ENCODE results near the gene KIF26A.

The KIF26A gene

DNA sequence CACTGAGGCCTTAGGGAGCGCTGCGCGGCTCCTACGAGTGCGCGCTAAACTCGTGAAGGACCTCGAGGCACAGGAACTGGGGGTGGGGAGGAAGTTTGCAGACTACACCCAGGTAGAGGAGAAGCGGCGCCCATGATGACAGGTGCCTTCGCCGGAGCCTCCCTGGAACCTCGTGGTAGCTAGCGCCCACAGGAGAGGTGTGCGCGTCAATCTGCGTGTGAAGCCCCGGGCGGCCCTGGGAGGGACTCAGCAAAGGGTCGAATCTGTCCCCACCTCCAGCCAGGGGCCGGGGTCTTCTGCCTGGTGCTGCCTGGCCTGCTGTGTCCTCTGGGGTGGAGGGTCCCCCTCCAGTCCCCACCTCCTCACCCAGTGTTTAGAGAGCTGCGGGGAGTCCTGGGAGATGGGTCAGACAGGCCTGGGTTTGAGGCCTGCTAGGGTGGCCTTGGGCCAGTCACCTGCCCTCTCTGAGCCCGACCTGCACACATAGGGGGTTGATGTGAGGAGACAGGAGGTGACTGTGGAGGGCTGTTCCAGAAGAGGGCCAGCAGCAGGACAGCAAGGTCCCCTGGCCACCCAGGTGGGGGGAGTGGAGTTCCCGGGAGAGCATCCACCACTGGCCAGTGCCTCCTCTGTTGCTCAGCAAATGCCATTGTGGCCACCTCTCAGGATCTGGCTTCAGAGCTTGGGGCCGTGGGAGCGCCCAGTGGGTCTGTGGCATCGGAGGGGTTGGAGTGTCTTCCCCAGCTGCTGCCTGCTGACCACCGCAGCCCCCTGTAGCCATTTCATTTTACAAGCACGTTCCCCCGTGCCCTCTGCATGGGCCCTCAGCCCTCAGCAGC lies 20.2 kb upstream of the KIF26A start:
- no peak overlapping the region for H3K4me3 ChIP-seq (replicated peaks; ENCODE audit: low read depth, low read length)
- TF ChIP-seq, protein P1, sequence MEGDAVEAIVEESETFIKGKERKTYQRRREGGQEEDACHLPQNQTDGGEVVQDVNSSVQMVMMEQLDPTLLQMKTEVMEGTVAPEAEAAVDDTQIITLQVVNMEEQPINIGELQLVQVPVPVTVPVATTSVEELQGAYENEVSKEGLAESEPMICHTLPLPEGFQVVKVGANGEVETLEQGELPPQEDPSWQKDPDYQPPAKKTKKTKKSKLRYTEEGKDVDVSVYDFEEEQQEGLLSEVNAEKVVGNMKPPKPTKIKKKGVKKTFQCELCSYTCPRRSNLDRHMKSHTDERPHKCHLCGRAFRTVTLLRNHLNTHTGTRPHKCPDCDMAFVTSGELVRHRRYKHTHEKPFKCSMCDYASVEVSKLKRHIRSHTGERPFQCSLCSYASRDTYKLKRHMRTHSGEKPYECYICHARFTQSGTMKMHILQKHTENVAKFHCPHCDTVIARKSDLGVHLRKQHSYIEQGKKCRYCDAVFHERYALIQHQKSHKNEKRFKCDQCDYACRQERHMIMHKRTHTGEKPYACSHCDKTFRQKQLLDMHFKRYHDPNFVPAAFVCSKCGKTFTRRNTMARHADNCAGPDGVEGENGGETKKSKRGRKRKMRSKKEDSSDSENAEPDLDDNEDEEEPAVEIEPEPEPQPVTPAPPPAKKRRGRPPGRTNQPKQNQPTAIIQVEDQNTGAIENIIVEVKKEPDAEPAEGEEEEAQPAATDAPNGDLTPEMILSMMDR (IDR thresholded peaks at IDR 0.05; ENCODE audit: low read length, missing control alignments) = no peak
- DNase-seq (ENCODE audit: low read depth) = no peak

- no peak overlapping the region for H3K4me3 ChIP-seq (replicated peaks; ENCODE audit: low read depth, low read length)
- TF ChIP-seq, protein P1 (IDR thresholded peaks at IDR 0.05; ENCODE audit: low read length, missing control alignments) = no peak
- no peak for DNase-seq (ENCODE audit: low read depth)
Measured at GRCh38 chr14:104119119-104119487, 19.3 kb upstream of the KIF26A start.

GRCh38 chr14:104119488-104120251 lies 18.7 kb upstream of the KIF26A start:
- TF ChIP-seq, protein P1 (IDR thresholded peaks at IDR 0.05; ENCODE audit: low read length, missing control alignments) = no peak
- DNase-seq (ENCODE audit: low read depth) = no peak
- no peak overlapping the region for H3K4me3 ChIP-seq (replicated peaks; ENCODE audit: low read depth, low read length)

GRCh38 chr14:104120281-104120741 lies 18.1 kb upstream of the KIF26A start:
- no peak for DNase-seq (ENCODE audit: low read depth)
- TF ChIP-seq, protein P1 (IDR thresholded peaks at IDR 0.05; ENCODE audit: low read length, missing control alignments) = no peak
- H3K4me3 ChIP-seq (replicated peaks; ENCODE audit: low read depth, low read length) = no peak overlapping the region

DNA sequence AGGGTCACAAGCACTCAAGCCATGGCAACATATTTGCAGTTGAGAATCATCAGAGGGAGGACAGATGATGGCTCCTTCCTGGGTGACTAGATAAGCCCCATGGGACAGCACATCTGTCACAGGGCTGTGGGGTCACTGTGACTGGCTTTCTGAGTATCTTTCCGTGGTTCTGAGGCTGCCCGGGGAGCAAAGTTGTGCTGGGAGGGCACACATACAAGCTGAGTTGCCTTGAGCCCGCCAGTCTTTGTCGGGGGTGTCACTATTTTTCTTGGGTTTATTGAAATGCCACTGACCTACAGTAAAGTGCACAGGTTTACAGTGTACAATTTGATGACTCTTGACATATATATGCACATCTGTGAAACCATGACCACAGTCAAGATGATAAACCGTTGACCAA lies 17.2 kb upstream of the KIF26A start:
- no peak for DNase-seq (ENCODE audit: low read depth)
- no peak overlapping the region for H3K4me3 ChIP-seq (replicated peaks; ENCODE audit: low read depth, low read length)

DNA sequence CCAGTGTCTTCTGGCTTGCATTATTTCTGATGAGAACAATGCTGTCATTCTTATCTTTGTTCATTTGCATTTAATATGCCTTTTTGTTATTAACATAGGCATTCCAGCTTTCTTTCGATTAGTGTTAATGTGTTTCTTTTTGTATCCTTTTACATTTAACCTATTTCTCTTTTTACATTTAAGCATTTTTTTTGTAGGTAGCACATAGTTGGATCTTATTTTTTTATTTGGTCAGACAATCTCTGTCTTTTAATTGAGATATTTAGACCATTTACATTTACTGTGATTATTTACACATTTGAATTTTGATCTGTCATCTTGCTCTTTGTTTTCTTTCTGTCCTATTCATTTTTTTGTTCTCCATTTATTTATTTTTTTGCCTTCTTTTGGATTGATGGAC lies 14.5 kb upstream of the KIF26A start:
- DNase-seq (ENCODE audit: low read depth) = no peak
- no peak overlapping the region for H3K4me3 ChIP-seq (replicated peaks; ENCODE audit: low read depth, low read length)
- TF ChIP-seq, protein P1 (IDR thresholded peaks at IDR 0.05; ENCODE audit: low read length, missing control alignments) = no peak

More for the DNA sequence above, 17.2 kb upstream of the KIF26A start:
- TF ChIP-seq, protein P1 (IDR thresholded peaks at IDR 0.05; ENCODE audit: low read length, missing control alignments) = no peak

Measured in fibroblast of pulmonary artery (primary cell).